CD4-positive, alpha-beta T cell (primary cell): ENCODE data around the gene CSRNP3. TPM values are rescaled to one million over a fixed set of nuclear protein-coding genes. Genes with fewer than 3 reads are reported as not detected.

ENCODE experiments used
- ATAC-seq: fragments of 200-7000 bp; cut with Tn5 transposase; one replicate; pipeline ENCODE4 v1.10.0; 2022; ENCODE audit warnings: mild to moderate bottlenecking; ENCODE audit not compliant: poor library complexity
- CTCF ChIA-PET: fragments of 350-600 bp; sonication (Branson Sonifier 250); formaldehyde crosslinking; loops from one replicate; lab custom pipeline; 2021; ENCODE audit warnings: antibody characterized with exemption, inconsistent platforms; lab: Charles Lee
- POLR2A ChIA-PET: fragments of 350-600 bp; sonication (Branson Sonifier 250); formaldehyde crosslinking; loops from one replicate; lab custom pipeline; 2021; ENCODE audit warnings: antibody characterized with exemption, inconsistent platforms; lab: Charles Lee
- DNase-seq, 14 experiments: peaks; one replicate each; pipeline ENCODE4 v3.0.0-alpha.2; 2013 to 2020; ENCODE audit warnings: mixed read lengths in 2 of 14
- H3K27ac ChIP-seq, 2 donors: one replicate each; pipeline versions ENCODE4 v1.5.1 to v1.7.0; 2013; ENCODE audit warnings: low read length in 2 of 2, low read depth in 1 of 2, mild to moderate bottlenecking in 1 of 2
- H3K27me3 ChIP-seq, 2 experiments: 1 replicate in 1 of 2; 2 replicates in 1 of 2; pipeline versions ENCODE4 v1.6.1 to v1.7.0; 2013; ENCODE audit warnings: low read length in 2 of 2, control low read depth in 1 of 2, mild to moderate bottlenecking in 1 of 2, moderate library complexity in 1 of 2; ENCODE audit not compliant: insufficient read depth in 2 of 2, control insufficient read depth in 1 of 2
- H3K36me3 ChIP-seq: one replicate; pipeline ENCODE4 v1.6.1; 2013; ENCODE audit warnings: low read length, control low read depth; ENCODE audit not compliant: insufficient read depth
- H3K4me1 ChIP-seq: one replicate; pipeline ENCODE4 v1.6.1; 2013; ENCODE audit warnings: low read length, control low read depth; ENCODE audit not compliant: insufficient read depth
- H3K4me3 ChIP-seq: one replicate; pipeline ENCODE4 v1.5.1; 2013; ENCODE audit warnings: mild to moderate bottlenecking, low read length, moderate library complexity
- H3K9me3 ChIP-seq, 2 experiments: 1 replicate in 1 of 2; 2 replicates in 1 of 2; pipeline versions ENCODE4 v1.6.1 to v1.7.0; 2013; ENCODE audit warnings: low read length in 2 of 2, mild to moderate bottlenecking in 2 of 2, control low read depth in 1 of 2, moderate library complexity in 1 of 2; ENCODE audit not compliant: control insufficient read depth in 1 of 2, insufficient read depth in 1 of 2
- H3K27ac Mint-ChIP-seq: one replicate; pipeline ENCODE4 v1.8.0; 2020; ENCODE audit warnings: mixed read lengths
- H3K27me3 Mint-ChIP-seq: one replicate; pipeline ENCODE4 v1.8.0; 2021; ENCODE audit warnings: mixed read lengths
- H3K36me3 Mint-ChIP-seq: one replicate; pipeline ENCODE4 v1.8.0; 2021; ENCODE audit warnings: low read depth, mixed read lengths
- H3K4me1 Mint-ChIP-seq: one replicate; pipeline ENCODE4 v1.8.0; 2021; ENCODE audit warnings: low read depth, mixed read lengths
- H3K4me3 Mint-ChIP-seq: one replicate; pipeline ENCODE4 v1.8.0; 2020; ENCODE audit warnings: mild to moderate bottlenecking, mixed read lengths
- H3K9me3 Mint-ChIP-seq: one replicate; pipeline ENCODE4 v1.8.0; 2020; ENCODE audit warnings: mixed read lengths
- intact Hi-C, 2 experiments: fragments of 100-400 bp; cut with DNase I in 1 of 2; cut with micrococcal nuclease in 1 of 2; formaldehyde crosslinking; loops; one replicate each; pipeline versions ENCODE4 v1.15.1 to v1.9.0; 2023 to 2025; cut with DNase I, micrococcal nuclease
- total RNA-seq, 174 experiments: library from RNA in 2 of 174; stranded (reverse) in 2 of 174; gene quantifications; one replicate each; pipeline ENCODE4 v1.2.3 and lab custom pipeline; 2021 to 2026
- TF ChIP-seq, protein P1 (sequence below): fragments of 200-600 bp; IDR thresholded peaks from one replicate; pipeline ENCODE4 v1.8.0; 2022; ENCODE audit warnings: antibody characterized with exemption, mild to moderate bottlenecking

Gene CSRNP3
- total RNA-seq, 2 experiments from 2014 or later, result not detected

DNA sequence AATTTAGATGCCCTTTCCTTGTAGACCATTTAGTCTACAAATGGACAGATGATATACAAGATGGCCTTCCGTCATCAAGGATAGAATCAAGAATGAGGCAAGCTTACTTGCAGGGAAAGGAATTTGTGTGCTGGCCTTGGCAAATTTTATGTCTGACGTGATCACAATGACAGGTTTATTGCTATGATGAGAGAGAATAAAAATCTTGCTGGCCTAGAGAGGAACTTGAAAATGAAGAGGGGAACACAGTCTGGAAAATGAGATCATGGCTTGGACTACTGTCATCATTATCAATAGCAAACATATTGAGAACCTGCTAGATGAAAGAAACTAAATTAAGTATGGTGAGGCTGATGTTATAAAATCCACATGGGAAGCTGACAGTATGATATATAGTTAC lies 66.0 kb downstream of the CSRNP3 start:
- H3K9me3 Mint-ChIP-seq, result no peaks in the 10 kb centered on the region
- Histone ChIP-seq H3K27ac (no peak overlapping the region), H3K27me3 (no peaks in the 10 kb centered on the region), H3K9me3 (no peaks in the 10 kb centered on the region), H3K4me1 (no peaks in the 10 kb centered on the region), H3K36me3 (no peaks in the 10 kb centered on the region), H3K4me3 (no peak overlapping the region)
- ATAC-seq (no peak), DNase-seq (no peak)
- TF ChIP-seq, protein P1, sequence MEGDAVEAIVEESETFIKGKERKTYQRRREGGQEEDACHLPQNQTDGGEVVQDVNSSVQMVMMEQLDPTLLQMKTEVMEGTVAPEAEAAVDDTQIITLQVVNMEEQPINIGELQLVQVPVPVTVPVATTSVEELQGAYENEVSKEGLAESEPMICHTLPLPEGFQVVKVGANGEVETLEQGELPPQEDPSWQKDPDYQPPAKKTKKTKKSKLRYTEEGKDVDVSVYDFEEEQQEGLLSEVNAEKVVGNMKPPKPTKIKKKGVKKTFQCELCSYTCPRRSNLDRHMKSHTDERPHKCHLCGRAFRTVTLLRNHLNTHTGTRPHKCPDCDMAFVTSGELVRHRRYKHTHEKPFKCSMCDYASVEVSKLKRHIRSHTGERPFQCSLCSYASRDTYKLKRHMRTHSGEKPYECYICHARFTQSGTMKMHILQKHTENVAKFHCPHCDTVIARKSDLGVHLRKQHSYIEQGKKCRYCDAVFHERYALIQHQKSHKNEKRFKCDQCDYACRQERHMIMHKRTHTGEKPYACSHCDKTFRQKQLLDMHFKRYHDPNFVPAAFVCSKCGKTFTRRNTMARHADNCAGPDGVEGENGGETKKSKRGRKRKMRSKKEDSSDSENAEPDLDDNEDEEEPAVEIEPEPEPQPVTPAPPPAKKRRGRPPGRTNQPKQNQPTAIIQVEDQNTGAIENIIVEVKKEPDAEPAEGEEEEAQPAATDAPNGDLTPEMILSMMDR, result no peak
- CTCF ChIA-PET, result no interaction called here
- no peaks in the 10 kb centered on the region for H3K4me1 Mint-ChIP-seq
- POLR2A ChIA-PET, result no interaction called here
- H3K4me3 Mint-ChIP-seq, result no peak overlapping the region
- no peaks in the 10 kb centered on the region for H3K27me3 Mint-ChIP-seq
- H3K27ac Mint-ChIP-seq, result no peak overlapping the region
- H3K36me3 Mint-ChIP-seq, result no peaks in the 10 kb centered on the region
- intact Hi-C loops, result no loop called here

DNA sequence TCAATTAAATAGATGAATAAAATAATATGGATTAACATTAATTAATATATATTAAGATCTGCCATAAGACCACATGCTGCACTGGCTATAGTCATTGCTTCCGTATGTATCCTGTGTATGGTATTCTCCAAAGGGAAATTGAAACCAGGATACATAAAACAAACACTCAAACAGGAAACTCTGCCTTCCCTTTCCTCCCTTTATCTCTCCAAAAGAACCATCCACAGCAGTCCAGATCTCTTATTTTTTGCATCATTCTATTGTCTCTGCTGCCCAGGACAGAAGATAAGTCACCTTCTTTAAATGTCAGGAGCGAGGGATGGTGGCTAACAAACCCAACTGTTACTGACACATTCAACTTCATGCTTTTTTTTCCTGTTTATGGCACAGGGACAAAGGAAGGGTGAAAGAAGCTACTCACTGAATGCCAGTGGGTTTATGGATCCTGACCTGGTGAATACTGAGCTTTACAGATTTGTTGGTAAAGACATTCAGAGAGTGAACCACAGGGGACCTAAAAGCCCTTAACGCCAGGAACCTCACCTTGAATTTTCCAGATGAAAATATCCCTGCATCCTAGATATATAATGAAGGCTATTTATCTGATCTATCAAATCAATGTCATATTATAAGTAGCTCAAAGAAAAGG lies 67.5 kb downstream of the CSRNP3 start:
- no peaks in the 10 kb centered on the region for H3K27me3 ChIP-seq
- TF ChIP-seq, protein P1, result no peak
- intact Hi-C loops, result no loop called here
- Mint-ChIP-seq H3K27me3 (no peaks in the 10 kb centered on the region), H3K36me3 (no peaks in the 10 kb centered on the region), H3K4me1 (no peaks in the 10 kb centered on the region), H3K27ac (no peak overlapping the region), H3K9me3 (no peaks in the 10 kb centered on the region), H3K4me3 (no peak overlapping the region)
- H3K4me3 ChIP-seq, result no peak overlapping the region
- CTCF ChIA-PET, result no interaction called here
- no peaks in the 10 kb centered on the region for H3K9me3 ChIP-seq
- POLR2A ChIA-PET, result interaction anchor here (0.5 kb wide), 1 partner anchor 57 kb away, joined by 3 read pairs; no protein-coding TSS in a partner anchor
- H3K27ac ChIP-seq, result no peak overlapping the region
- ATAC-seq (no peak), DNase-seq (no peak)
- no peaks in the 10 kb centered on the region for H3K36me3 ChIP-seq
- no peaks in the 10 kb centered on the region for H3K4me1 ChIP-seq

DNA sequence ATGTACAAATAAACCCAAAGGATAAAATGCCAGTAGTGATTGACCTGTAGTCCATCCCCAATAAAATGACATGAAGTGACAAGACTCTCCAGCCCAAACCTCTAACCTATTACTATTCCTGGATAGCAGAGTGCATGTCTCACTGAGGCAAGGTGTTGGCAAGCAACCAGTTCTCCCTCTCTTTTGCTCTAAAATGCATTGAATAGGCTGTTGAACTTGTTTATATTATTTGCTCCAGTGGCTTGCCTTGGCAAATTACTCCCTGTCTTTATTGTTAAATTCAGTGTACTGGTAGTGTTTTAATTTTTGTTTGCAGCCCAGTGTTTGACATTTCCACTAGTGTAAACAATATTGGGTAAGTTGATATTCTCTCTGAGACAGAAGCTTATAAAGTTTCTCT lies 70.5 kb downstream of the CSRNP3 start:
- DNase-seq, result no peak
- no peak for ATAC-seq
- intact Hi-C loops, result no loop called here
- Histone ChIP-seq H3K4me3 (no peak overlapping the region), H3K9me3 (no peaks in the 10 kb centered on the region), H3K36me3 (no peaks in the 10 kb centered on the region), H3K4me1 (no peaks in the 10 kb centered on the region), H3K27ac (no peak overlapping the region), H3K27me3 (no peaks in the 10 kb centered on the region)
- Mint-ChIP-seq H3K4me1 (no peaks in the 10 kb centered on the region), H3K9me3 (no peaks in the 10 kb centered on the region), H3K27ac (no peak overlapping the region), H3K4me3 (no peak overlapping the region), H3K27me3 (no peaks in the 10 kb centered on the region), H3K36me3 (no peaks in the 10 kb centered on the region)
- ChIA-PET POLR2A (no interaction called here), CTCF (no interaction called here)
- TF ChIP-seq, protein P1, result no peak
